Endothelial cell of umbilical vein (primary cell): ENCODE measurements around the gene CLEC20A.

Experiments
- EZH2 ChIP-seq: IDR thresholded peaks from 2 replicates; pipeline ENCODE4 v1.6.1; 2012; ENCODE audit warnings: borderline replicate concordance, low read depth, mild to moderate bottlenecking, moderate library complexity, low read length, inconsistent platforms; ENCODE audit not compliant: severe bottlenecking
- TF ChIP-seq, protein P1 (sequence below): IDR thresholded peaks from 2 replicates; pipeline ENCODE4 v1.6.1; 2011; ENCODE audit not compliant: insufficient read depth, insufficient read length

DNA sequence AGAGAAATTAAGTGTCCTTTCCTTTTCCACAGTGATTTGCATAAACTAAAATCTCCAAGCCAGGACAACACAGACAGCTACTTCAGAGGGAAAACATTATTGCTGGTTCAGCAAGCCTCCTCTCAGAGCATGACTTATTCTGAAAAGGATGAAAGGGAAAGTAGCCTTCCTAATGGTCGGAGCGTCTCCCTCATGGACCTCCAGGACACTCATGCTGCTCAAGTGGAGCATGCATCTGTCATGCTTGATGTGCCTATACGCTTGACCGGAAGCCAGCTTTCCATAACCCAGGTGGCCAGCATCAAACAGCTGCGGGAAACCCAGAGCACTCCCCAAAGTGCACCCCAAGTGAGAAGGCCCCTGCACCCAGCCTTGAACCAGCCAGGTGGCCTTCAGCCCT, 39.1 kb downstream of the CLEC20A start:
- no peak for TF ChIP-seq EZH2
- TF ChIP-seq, protein P1, sequence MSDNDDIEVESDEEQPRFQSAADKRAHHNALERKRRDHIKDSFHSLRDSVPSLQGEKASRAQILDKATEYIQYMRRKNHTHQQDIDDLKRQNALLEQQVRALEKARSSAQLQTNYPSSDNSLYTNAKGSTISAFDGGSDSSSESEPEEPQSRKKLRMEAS, result no peak
